GM19467 (cell line): ENCODE measurements around the gene TRMT2A.
A peak's percentile ranks its signal among the peaks of the same experiment; 100 is the strongest.

ENCODE experiments used
- ATAC-seq: cut with Tn5 transposase; IDR thresholded peaks from one replicate; pipeline ENCODE4 v1.9.1; 2021; ENCODE audit warnings: mild to moderate bottlenecking, moderate library complexity; ENCODE audit not compliant: unreplicated experiment

TRMT2A gene

DNA sequence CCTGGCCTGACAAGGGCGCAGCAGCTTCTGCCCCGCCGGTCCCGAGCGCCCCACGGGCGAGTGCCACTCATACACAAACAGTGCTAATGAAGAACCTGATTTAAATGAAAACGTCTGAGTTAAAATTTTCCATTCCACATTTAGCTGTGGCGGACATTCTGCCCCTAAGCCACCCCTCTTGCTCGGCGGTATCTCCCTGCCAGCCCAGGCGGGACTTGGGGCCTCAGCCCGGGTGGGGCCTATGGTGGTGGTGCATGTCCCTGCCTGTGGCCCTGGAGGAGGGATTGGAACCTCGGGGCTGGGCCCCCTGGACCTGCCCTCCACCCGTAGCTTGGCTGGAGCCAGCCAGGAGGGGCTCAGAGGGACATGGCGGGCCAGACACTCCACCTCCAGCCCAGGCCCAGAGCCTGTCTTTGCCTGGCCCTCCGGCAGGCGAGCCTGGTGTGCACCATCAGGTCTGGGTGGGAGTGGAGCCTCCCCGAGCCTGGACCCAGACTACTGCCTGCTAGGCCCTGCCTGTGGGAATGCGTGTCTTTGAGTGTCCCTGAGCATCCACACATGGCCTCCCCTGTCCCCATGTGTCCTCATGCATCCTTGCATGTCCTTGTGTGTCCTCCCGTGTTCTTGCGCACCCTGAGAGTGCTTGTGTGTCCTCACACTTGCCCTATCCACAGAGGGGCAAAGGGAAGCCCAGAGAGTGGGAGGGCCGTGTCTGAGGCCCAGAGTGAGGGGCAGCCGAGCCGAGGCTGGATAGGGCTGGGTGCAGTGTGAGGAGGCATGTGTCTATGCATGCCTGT is 19.0 kb upstream of the TRMT2A start:
- ATAC-seq: no peak

DNA sequence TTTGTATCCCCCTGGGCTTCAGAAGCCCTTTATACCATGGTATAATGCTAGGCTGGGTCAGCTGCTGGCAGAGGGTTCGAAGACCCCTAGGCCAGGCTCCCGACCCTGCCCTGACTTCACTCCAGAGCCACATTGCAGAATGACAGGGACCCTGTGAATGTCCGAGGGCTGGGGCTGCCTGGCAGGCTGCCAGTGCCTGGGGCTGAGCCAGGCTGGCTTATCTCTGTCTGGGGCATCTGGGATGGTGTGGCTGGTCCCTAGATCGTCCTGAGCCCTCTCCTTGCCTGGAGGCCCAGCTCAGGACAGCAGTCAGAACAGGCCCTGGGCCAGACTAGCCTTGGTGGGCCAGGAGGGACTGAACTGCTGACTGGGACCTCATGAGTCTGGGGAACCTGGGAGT is 18.2 kb upstream of the TRMT2A start:
- ATAC-seq: no peak

DNA sequence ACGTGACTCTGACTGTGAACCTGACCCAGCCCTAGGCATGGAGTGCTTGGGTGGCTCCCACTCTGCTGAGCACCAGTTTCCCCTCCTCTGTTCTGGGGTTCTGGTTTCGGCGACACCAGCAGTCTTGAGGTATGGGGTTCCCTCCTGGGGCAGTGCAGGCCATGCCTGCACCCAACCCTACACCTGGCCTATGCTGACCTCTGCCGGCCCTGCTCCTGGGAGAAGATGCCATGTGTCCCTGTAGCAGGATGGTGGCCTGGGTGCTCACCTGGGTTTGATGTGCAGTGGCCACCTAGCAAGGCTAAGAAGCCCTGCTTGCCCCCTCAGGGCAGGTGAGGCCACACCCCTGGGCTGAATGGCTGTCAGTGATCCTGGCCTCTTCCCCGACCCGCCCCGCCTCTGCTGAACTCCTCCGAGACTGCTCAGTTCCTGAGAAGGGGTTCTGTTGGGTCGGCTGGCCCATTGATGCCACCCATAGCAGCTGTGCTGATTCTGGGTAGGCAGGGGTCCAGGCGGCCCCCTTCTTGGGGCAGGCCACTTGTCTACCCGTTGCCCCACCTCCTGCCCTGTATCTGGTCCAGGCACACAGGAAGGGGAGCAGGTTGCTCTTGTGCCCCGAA is 17.0 kb upstream of the TRMT2A start:
- ATAC-seq: no peak

DNA sequence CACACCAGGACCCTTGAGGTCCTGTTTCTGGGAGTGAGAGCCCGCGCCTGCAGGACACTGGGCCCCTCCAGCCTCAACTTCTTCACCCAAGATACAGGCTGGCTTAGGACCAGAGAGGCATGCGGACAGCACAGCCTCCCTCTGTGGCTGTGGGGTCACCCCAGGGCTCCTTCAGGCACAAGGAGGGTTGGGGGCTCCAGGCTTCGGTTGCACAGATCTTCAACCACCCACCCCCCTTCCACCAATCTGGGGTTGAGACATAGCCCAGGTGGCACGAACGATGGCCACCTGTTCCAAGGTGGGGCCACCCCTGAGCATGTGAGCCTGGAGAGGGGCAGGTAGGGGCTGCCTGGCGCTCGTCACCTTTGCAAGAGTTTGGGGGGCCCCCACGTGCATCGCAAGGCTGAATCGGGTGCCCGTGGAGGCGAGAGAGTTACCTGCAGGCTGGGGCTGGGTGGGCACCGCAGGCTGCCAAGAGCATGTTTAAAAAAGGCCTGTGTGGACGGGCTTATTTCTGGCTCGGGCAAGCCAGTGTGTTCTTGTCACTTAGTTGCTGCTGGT is 15.7 kb upstream of the TRMT2A start:
- ATAC-seq: no peak

DNA sequence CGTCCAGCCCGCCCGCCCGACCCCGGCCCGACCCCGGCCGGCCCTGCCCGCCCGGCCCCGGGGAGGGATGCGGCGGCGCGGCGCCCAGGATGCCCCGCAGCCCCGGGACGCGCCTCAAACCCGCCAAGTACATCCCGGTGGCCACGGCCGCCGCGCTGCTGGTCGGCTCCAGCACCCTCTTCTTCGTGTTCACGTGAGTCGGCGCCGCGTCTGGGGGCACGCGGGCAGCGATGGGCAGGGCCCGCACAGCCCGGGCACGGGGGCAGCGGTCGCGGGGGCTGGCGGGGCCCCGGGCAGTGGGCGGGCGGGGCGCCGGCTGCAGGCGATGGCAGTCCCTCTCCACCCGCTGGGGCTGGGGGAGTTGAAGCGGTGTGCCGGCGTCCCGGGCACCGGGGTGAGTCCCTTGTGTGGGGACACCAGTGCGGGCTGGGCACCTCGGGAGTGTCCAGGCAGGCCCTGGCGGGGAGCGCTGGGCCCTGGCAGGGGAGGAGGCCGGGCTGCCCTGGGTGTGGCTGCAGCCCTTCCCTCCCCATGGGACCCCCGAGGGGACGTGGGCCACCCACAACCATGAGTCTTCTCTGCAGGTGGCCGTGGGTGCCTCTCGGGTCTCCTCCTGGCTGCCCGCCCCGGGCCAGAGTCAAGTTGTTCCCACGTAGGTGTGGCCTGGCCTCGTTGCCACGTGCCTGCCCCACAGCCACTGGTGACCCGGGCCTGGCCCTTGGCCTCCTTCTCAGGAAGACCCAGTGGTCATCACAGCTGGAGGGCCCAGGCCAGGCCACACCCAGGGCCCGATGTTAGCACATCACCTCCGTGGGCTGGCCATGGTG is 15.0 kb upstream of the TRMT2A start:
- no peak for ATAC-seq

DNA sequence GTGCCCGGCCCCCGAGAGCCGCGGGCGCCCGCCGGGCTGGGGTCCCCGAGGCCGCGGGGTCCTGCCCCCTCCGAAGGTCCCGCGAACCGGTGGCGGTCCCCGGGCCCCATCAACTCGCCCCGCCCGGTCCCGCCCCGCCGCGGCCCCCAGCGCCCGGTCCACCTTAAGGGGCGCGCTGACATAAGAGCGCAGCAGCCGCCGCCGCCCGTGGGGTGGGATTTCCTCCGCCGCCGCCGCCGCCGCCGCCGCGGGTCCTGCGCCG is 14.5 kb upstream of the TRMT2A start, which contains the start of gene ZDHHC8:
TSS of gene ZDHHC8 (plus strand) at position 208 of the 262 bp plus-strand sequence. CDS start 144 bp downstream, outside the sequence.
- ATAC-seq: no peak

DNA sequence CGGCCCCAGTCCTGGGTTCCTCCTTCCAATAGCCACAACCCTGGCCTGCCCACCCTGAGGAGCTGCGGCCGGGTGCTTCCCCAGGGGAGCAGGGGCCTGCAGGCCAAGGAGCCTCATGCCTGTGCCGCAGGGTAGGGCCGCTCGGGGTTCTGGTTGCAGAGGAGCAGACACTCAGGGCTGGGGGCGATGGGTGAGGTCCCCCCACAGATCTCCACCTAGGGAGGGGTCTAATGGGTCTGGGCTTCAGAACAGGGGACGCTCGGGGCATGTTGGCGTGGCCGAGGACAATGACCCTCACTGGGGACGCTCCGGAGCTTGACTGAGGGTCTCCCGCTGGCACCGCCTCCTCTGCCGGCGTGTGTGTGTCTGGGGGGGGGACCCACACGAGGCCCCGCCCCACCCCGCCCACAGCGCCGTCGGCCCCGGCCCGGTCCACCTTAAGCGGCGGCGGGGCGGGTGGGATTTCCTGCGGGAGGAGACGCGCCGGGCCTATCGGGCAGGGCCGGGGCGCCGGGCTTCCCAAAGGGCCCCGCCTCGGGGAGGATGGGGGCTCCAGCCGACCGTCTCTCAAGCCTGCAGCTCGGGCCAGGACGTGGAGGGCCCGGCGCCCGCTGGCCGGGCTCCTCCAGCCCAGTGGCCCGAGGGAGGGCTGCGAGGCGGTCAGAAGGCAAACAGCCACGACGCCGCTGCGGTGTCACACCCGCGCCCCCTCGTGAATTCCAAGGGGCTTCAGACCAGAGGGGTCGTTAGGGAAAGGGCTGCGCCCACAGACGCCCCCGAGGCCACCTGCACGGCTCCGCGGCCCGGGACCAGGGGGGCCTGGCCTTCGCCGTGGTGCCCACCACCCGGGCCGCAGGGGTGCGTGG is 13.9 kb upstream of the TRMT2A start:
- ATAC-seq: peak; percentile 38

DNA sequence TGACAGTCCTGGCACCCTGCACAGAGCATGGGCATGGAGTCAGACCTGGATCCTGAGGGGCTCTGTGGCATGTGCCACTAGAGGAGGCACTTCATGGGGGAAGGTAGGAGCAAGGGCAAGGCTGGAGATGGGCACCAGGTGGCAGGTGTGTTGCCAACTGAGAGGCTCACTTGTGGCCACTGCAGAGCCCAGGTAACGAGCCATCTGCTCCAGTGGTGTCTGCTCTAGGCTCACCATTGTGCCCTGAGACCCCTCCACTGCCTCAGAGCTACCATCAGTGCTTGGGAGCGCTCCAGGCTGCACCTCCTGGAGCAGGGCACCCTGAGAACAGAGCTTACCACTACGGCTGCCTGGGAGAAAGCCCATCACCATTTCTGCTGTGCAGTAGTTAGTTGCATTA is 13.3 kb upstream of the TRMT2A start:
- ATAC-seq: no peak

DNA sequence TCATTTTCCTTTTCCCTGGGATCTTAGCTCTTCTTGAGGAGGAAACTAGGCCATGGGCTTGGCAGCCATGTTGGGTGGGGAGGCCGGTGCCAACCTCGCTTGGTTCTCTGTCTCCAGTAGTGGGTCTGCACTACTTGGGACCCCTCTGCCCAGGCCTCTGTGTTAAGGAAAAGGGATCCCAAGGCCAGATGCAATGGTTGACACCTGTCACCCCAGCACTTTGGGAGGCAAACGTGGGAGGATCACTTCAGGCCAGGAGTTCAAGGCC is 12.7 kb upstream of the TRMT2A start:
- no peak for ATAC-seq

DNA sequence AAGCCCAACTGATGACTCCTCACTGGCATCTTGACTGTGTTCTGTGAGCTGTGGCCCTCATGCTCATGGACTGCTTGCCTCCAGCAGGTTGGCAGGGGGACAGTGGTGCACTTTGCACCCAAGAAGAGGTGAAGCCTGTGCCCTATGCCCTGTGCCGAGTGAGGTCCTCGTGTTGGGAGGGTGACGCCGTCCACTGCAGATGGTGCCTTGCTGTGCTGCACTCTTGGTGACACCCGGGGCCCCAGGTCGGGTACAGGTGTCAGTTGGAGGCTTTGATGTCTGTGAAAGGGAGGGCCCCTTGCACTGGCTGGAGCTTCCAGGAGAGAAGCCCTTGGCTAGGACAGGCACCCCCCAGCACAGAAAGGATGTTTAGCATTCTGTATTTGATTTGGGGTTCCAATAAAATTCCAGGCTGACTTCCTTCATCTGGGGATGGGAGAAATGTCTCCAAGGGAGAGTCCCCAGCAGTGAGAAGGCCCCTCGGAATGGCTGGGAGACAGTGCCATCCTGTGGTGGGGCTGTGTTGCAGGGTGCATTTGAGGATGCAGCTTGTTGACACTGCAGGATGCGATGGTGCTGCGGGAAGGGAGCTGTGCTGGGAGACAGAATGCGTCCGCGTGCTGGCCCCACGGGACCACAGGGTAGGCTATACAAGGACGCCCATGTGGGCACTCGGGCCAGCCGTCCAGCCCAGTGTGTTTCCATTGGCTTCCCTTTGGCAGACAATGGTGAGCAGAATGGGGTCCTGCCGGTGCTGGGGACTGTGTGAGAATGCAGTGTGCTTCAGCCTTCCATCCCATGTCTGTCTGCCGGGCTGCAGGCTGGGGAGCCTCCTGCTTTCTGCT is 12.1 kb upstream of the TRMT2A start:
- no peak for ATAC-seq

DNA sequence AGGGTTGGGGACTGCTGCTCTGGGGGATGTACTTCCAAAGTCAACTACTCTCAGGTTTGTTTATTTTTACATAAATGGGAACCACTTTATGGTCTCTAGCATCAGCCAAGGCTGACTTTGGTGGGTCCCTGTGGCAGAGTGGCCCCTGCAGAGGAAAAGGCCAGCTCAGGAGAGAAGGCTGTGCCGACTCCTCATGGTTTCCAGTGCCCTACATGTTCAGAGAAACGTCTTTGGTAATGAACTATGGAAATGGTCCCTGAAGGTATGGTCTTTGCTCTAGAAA is 11.5 kb upstream of the TRMT2A start:
- ATAC-seq: no peak

DNA sequence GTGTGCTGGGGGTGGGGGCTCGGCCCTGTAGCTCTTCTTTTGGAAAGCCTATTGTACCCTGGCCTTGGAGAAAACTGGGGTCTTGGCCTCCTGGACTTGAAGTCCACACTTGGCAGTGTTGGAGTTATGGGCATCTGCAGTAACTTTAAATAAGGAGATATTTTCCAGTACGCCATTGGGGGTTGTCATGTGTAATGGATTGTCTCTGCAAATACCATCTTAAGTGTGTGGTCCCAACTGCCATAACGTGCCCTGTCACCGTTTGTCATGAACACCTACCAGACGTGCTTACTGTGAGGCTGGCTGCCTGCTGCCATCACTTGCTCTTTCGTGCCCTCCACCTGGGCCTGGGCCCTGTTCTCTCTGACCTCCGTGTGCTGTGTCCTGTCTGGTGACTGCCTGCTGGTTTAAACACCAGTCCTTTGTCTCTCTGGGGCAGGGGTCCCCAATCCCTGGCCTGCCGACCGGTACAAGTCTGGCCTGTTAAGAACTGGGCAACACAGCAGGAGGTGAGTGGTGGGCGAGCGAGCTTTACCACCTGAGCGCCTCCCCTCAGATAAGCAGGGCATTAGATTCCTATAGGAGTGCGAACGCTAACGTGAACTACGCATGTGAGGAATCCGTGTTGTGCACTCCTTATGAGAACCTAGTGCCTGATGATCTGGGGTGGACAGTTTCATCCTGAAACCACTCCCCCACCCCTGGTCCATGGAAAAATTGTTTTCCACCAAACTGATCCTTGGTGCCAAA is 11.0 kb upstream of the TRMT2A start:
- no peak for ATAC-seq

DNA sequence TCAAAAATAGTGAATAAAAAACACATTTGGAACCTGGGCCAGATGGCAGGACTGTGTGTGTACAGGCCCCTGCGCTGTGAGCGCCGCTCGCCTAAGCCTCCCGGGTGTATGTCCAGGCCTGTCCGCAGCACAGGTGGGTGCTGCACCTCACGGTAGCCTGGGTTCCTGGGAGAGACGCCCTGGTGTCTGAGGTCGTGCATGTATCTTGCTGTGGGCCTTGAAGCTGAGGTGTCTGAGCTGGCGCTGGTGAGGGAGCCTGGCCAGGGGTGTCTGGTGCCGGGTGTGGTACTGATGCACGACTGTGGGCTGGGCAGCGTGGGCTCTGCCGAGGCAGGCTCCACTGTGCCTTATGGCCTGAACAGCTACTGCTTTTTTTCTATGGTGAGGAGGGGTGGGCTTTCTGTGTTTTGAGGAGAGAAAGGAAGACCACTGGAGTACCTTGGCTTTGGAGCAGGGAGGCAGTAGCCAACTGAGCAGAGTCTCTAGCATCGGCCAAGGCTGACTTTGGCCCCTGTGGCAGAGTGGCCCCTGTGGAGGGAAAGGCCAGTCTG is 10.4 kb upstream of the TRMT2A start:
- no peak for ATAC-seq

DNA sequence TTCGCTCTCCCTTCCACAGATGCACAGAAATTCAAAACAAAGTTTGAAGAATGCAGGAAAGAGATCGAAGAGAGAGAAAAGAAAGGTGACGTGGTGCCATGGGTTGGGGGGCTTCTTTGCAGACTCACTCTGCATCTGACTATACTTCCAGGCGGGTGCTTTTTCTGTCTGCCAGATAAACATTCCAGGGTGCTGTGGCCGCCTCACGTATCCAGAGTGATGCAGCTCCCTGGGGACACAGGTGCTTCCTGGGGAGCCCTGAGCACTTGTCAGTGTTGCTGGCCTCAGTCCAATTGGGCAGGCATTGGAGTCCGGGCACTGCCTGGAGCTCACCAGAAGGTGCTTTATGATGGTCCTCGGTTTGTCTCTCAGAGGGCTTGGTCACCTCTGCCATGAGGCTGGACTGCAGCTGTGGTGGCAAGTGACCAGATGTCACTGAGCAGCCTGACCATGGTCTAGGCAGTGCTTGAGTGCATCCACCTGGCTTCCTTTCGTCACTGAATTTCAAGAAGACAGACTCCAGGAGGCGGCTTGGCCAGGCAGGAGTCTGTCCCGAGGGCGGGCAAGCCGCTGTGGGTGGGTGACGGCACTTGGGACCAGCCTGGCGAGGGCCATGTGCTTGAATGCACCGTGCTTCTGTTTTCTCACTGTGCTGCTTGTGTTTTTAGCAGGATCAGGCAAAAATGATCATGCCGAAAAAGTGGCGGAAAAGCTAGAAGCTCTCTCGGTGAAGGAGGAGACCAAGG is 9.4 kb upstream of the TRMT2A start:
- no peak for ATAC-seq

DNA sequence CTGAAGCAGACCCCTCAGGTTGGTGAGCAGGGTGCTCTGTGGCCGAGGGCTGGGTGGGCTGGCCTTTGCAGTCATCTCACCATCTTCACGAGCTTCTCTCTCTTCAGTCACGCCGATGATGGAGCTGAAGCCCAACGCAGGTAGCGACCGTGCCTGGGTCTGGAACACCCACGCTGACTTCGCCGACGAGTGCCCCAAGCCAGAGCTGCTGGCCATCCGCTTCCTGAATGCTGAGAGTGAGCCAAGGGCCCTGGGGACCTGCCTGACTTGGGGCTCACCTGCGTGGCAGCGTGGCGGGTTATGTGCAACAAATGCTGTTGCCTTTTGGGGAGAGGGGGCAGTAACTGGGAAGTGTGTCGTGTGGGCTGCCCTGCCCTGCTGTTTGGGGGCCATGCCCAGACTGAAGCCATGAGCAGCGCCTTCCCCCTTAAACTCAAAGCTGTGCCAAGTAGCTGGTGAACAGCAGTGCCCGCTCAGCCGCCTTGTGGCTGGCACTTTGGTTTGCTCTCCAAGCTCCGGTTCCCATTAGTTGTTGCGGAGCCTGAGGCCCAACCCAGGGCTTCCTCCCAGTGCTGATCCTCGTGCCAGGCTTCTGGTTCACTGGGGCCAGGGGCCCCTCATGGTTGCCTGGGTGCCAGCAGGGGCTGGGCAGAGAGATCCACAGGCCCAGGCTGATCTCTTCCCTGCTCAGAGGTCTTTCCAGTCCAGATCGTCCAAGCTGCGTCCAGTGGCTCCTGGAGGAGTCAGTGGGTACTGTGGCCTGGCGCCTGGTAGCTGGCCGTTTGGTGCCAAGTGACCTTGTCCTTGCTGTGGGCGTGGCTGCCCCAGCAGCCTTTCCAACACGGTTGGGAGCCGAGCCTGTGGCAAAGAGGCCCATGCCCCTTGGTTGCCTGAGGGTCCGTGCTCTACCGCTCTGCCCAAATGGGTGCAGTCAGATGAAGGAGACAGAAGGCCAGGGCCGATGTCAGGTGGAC is 8.5 kb upstream of the TRMT2A start:
- no peak for ATAC-seq

DNA sequence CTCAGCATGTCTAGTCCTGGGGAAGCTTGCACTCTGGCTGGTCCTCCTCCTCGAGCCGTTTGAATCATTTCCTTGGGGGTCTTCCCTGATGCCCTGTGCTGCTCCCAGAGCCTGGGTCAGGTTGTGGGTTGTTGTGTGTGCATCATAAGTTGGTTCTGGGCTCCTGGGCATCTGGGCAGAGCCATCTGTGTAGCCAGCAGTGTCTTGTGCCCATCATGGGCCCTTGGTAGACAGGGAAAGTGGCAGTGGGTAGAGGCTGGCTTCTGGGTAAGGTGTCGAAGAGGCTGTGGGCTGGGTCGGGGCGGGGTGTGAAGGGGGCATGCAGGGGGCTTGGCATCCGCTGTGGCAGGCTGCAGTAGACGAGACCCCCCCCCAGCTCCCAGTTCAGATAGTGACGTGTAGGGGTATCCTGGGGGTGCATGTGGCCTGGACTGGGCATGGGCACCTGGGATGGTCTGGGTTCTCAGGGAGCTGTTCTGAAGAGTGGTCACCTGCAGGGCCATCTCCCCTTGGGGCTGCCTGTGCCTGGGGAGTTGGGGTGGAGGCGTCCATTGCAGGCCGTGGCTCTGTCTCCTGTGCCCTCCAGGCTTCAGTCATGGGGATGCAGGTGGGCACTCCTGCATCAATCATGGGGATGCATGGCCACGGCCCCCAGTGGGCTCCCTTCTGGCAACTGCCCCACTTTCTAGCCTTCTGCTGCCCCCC is 7.2 kb upstream of the TRMT2A start:
- no peak for ATAC-seq
